ENCODE measurements around the gene DDX10.

Gene DDX10

GRCh38 chr11:108654994-108655631 lies 9.8 kb upstream of the DDX10 start:
- peak; percentile 49 for DNase-seq (ENCODE audit: low spot score)

DNA sequence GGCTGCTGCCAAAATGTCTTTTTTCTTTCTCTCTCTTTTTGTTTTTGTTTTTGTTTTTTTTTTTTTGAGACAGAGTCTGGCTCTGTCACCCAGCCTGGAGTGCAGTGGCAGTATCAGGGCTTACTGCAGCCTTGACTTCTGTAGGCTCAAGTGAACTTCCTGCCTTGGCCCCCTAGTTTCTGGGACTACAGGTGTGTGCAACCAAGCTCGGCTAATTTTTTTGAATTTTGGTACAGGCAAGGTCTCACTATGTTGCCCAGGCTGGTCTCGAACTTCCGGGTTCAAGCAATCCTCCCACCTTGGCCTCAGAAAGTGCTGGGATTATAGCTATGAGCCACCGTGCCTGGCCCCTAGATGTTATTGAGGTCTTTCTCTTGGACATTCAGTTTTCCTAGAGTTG lies 2.2 kb upstream of the DDX10 start:
- no peak for DNase-seq (ENCODE audit: low spot score)

DNA sequence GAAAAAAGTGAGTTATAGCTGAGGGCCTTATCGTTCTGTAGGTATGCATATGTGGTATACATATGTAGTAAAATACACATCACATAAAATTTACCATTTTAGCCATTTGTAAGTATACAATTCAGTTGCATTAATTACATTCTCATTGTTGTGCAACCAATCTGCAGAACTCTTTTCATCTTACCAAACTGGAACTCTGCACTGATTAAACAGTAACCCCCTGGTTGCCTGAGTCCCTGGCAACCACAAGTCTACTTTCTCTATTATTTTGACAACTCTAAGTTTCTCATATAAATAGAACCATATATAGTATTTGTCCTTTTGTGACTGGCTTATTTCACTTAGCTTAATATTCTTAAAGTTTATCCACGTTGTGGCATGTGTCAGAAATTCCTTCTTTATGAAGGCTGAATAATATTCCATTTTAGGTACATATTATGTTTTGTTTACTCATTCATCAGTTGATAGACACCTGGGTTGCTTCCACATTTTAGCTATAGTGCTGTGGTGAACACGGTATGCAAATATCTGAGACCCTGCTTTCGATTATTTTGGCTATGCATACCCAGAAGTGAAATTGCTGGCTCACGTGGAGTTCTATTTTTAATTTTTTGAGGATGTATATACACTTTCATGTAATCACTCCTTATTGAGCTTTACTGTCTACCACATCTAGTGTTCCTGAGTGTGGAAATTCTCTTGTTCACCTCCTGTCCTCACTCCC lies 1.6 kb upstream of the DDX10 start:
- no peak for DNase-seq (ENCODE audit: low spot score)

GRCh38 chr11:108666373-108666772 lies 1.5 kb downstream of the DDX10 start:
- DNase-seq (ENCODE audit: low spot score), result no peak

DNA sequence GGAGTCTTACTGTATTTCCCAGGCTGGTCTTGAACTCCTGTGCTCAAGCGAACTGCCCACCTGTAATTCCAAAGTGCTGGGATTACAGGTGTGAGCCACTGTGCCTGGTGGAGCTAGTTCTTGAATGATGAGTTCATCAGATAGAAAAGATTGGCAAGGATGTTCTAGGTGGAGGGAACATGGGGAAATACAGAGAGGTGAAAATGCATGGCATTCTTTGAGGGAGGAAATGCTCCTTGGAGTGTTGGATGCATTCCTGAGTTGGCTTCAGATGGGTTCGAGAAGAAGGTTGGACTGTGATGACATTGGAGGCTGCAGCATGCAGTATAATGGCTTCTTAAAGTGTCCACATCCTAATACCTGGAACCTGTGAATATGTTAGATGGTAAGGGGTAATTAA lies 4.4 kb downstream of the DDX10 start:
- DNase-seq (ENCODE audit: low spot score), result no peak

DNA sequence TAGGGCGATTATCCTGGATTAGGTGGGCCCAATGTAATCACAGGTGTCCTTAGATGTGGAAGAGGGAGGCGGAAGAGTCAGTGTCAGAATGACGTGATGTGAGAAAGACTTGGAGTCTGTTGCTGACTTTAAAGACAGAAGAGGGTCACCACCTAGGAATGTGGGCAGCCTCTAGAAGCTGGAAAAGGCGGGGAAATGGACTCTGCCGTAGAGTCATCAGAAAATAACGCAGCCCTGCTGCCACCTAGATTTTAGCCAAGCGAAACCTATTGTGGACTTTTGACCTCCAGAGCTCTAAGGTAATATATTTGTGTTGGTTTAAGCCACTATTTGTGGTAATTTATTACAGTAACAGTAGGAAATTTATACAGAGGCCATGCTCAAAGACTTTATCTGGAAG lies 4.8 kb downstream of the DDX10 start:
- no peak for DNase-seq (ENCODE audit: low spot score)

GRCh38 chr11:108670451-108670850 lies 5.6 kb downstream of the DDX10 start:
- no peak for DNase-seq (ENCODE audit: low spot score)

DNA sequence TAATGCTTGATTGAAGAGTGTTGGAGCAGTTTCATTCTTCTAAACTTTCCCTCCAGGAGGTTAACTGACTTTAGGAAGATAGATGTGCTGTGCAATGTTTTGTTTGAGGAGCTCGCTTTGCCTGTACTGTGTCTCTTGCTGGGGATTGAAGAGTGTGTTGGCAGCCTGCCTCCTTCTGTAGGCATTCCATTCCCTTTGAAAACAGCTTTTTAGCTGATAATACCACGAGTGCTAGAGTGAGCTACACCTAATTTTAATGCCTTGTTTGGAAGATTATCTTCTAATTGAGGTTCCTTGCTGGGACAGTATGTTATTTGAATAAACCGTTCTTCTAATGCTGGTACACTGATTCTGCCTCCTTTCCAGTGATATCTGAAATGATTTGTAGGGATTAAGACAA lies 7.2 kb downstream of the DDX10 start:
- peak; percentile 38 for DNase-seq (ENCODE audit: low spot score)

DNA sequence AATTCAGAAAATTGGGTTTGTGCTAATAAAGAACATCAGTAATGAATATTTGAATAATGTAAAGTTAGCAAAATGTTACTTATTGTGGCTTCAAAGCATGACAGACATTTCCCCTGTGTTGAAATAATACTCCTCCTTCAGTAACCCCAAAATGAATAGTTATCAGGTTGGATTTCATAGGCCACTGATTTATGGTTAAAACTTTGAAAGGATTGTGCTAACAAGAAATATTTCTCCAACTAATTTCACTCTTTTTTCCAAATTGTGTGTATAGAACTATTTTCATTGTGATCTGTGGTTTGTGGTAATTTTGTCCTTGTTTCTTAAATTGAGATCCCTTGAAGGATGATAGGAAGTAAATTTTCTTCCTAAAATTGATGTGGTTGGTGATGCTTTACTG lies 7.9 kb downstream of the DDX10 start:
- DNase-seq (ENCODE audit: low spot score), result no peak

DNA sequence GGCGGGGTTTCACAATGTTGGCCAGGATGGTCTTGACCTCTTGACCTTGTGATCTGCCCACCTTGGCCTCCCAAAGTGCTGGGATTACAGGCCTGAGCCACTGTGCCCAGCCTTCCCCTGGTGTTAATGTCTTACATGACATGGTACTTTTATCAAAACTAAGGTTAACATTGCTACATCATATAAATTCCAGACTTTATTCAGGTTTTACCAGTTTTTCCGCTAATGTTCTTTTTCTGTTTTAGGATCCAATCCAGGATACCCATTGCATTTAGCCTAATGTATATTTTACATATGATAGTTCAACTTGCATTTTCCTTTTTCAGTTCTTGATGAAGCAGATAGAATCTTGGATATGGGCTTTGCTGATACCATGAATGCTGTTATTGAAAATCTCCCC lies 14.2 kb downstream of the DDX10 start:
- DNase-seq (ENCODE audit: low spot score), result no peak

GRCh38 chr11:108680271-108680670 lies 15.4 kb downstream of the DDX10 start:
- no peak for DNase-seq (ENCODE audit: low spot score)

DNA sequence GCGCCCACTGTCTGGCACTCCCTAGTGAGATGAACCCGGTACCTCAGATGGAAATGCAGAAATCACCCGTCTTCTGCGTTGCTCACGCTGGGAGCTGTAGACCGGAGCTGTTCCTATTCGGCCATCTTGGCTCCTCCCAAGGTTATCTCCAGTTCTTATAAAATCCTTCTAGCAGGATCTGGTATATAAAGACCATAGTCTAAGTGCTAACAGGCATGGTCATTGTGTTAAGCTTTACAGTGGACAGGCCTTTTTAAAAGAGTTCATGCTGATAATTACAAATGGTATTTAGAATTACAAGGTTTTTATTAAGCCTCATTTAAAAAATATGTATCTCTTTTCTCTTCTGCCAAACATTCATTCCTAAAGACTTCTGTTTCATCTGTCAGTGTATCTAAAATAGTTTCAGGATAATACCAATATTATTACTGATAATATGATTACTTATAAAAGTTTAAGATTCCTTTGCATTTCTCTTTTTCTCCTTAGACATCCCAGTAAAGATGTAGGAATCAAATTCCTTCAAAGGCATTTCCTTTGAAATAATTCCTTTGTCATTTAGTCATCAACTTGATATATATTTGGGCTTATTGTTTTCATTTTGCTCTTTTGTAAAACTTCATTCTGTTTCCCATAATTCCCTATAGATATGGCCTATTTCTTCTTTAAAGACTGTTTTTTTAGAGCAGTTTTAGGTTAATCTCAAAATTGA lies 20.7 kb downstream of the DDX10 start:
- no peak for DNase-seq (ENCODE audit: low spot score)

GRCh38 chr11:108693852-108694251 lies 29.0 kb downstream of the DDX10 start:
- DNase-seq (ENCODE audit: low spot score), result no peak

DNA sequence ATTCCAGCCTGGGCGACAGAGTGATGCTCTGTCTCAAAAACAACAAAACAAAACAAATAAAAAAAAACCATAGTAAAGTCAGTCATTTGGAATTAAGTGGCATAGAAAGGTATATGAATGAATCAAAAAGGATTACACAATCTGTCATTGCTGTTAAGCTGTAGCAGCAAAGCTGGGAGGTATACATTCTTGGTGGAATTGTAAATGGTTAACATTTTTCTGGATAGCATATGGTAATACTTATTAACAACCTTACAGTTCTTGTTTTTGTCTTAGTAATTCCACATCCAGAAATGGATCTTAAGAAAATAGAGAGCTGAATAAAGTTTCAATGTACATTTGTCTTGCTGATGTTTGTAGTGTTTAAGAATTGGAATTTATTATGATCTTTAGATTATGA lies 30.0 kb downstream of the DDX10 start:
- no peak for DNase-seq (ENCODE audit: low spot score)

- peak; percentile 88 for DNase-seq (ENCODE audit: low spot score)
Observed at GRCh38 chr11:108697872-108698473, 33.1 kb downstream of the DDX10 start.

DNA sequence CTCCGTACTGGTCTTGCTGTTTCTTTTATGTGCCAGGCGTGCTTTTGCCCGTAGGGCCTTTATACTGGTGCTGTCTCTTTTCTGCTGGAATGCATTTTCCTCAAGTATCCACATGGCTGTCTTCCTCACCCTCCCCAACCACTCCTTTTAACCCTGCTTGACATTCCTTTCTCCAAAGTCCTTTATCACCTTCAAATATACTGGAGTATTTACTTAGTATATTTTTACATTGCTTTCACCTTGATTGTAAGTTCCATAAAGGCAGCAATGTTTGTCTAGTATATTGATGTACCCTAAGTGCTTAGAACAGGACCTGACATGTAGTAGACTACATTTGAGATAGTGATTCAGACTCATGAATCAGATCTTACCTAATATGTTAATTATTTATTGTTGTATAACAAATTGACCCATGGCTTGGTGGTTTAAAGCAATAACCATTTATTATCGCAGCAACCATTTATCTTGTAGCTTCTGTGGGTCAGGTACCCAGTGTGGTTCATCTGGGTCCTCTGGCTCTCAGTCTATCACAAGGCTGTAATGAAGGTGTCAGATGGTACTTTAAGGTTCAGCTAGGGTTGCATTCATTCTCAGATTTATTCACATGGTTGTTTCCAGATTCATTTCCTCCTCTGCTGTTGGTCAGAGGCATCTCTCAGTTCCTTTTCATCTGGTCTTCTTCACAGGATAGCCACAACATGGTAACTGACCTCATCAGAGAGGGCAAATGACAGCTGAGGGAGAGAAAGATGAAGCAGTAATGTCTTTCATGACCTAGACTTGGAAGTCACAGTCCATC lies 34.2 kb downstream of the DDX10 start:
- no peak for DNase-seq (ENCODE audit: low spot score)

- DNase-seq (ENCODE audit: low spot score), result no peak
Observed at GRCh38 chr11:108703916-108704315, 39.0 kb downstream of the DDX10 start.

DNA sequence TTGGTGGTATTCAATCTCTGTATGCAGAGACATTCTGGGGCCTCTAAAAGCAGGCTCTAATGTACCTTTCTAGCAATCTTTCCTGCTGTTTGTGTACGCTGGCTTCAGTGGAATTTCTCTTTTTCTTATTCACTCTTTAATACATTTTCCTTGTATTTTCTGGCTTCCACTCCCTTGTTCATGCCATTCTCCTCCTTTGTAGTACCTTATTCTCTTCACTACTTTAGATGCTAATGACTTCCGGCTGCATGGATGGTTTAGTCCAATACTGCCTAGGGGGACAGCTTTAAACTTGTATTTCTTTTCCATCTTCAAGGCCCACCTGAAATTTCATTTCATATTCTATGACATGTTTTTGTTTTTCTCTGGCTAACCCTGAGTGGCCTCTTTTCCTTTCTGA lies 40.2 kb downstream of the DDX10 start:
- DNase-seq (ENCODE audit: low spot score), result no peak

DNA sequence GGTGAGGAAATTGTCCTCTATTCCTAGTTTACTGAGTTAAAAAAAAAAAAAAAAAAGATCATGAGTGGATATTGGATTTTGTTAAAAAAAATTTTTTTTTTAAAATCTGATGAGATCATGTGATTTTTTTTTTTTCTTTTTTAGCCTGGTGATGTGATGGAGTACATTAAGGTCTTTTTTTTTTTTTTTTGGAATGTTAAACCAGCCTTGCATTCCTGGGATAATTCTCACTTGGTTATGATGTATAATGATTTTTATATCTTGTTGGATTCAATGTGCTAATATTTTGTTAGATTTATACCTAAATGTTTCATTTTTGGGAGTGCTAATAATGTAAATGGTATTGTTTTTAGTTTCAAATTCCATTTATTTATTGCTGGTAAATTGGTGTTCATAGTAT lies 43.3 kb downstream of the DDX10 start:
- DNase-seq (ENCODE audit: low spot score), result no peak

DNA sequence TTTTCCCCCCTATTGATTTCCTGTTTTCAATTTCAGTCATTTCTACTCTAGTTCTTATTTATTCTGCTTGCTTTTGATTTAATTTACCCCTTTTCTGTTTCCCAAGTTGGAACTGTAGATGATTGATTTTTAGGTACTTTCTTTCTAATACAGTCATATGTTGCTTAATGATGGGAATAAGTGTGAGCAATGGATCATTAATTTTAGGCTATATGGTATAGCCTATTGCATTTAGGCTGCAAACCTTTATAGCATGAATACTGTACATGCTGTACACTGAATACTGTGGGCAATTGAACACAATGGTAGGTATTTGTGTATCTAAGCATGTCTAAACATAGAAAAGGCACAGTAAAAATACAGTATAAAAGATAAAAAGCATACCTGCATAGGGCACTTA lies 44.9 kb downstream of the DDX10 start:
- DNase-seq (ENCODE audit: low spot score), result no peak

- DNase-seq (ENCODE audit: low spot score), result no peak
Observed at GRCh38 chr11:108713076-108713790, 48.4 kb downstream of the DDX10 start.

Measured in Ammon's horn (tissue), 1 donor.